ENCODE data around the gene IL1R2. TPM values are rescaled to one million over a fixed set of nuclear protein-coding genes. Genes with fewer than 3 reads are reported as not detected.

IL1R2 gene
- total RNA-seq, 1 donor from 2014 or later: 0.50 TPM

- no peak for DNase-seq (ENCODE audit: low read depth)
- H3K4me3 ChIP-seq (ENCODE audit: low read depth, low read length): no peak overlapping the region
- H3K27me3 ChIP-seq (ENCODE audit: control insufficient read depth, insufficient read depth, low read length): no peaks in the 10 kb centered on the region
- H3K36me3 ChIP-seq (ENCODE audit: control insufficient read depth, insufficient read depth, low read length): no peaks in the 10 kb centered on the region
- no peak for TF ChIP-seq CTCF (IDR thresholded peaks at IDR 0.05; ENCODE audit: insufficient read depth, low read length, poor library complexity, severe bottlenecking)
These were observed 66.6 kb downstream of the IL1R2 start for GRCh38 chr2:102058293-102058833.

DNA sequence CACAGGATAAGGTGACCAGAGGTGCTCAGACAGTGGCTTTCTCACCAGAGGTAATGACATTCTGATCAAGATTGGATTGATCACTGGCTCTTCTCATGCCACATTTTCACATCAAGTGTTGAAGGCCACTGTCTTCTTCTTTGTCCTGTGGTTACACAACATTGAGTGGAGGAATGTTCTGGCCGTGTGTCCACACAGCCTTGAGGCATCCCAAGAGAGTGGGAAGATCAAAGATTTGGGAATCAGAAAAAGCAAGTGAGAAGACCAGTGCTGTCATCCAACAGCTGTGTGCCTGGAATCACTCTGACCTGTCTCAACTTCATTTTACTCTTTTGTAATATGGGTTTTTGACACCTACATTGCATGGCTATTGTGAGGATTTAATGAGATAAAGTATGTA is 67.4 kb downstream of the IL1R2 start:
- no peak for DNase-seq (ENCODE audit: low read depth)
- Histone ChIP-seq H3K27me3 (ENCODE audit: control insufficient read depth, insufficient read depth, low read length) (no peaks in the 10 kb centered on the region), H3K4me3 (ENCODE audit: low read depth, low read length) (no peak overlapping the region), H3K36me3 (ENCODE audit: control insufficient read depth, insufficient read depth, low read length) (no peaks in the 10 kb centered on the region)
- TF ChIP-seq CTCF (IDR thresholded peaks at IDR 0.05; ENCODE audit: insufficient read depth, low read length, poor library complexity, severe bottlenecking): no peak

GRCh38 chr2:102060047-102060446 is 68.3 kb downstream of the IL1R2 start:
- no peak overlapping the region for H3K4me3 ChIP-seq (ENCODE audit: low read depth, low read length)
- H3K27me3 ChIP-seq (ENCODE audit: control insufficient read depth, insufficient read depth, low read length): no peaks in the 10 kb centered on the region
- DNase-seq (ENCODE audit: low read depth): no peak
- no peaks in the 10 kb centered on the region for H3K36me3 ChIP-seq (ENCODE audit: control insufficient read depth, insufficient read depth, low read length)
- TF ChIP-seq CTCF (IDR thresholded peaks at IDR 0.05; ENCODE audit: insufficient read depth, low read length, poor library complexity, severe bottlenecking): no peak

- Histone ChIP-seq H3K27me3 (ENCODE audit: control insufficient read depth, insufficient read depth, low read length) (no peaks in the 10 kb centered on the region), H3K4me3 (ENCODE audit: low read depth, low read length) (no peak overlapping the region), H3K36me3 (ENCODE audit: control insufficient read depth, insufficient read depth, low read length) (peaks cover 2% of the 10 kb centered on the region)
- DNase-seq (ENCODE audit: low read depth): no peak
- no peak for TF ChIP-seq CTCF (IDR thresholded peaks at IDR 0.05; ENCODE audit: insufficient read depth, low read length, poor library complexity, severe bottlenecking)
These were observed 69.0 kb downstream of the IL1R2 start for GRCh38 chr2:102060792-102061191.

GRCh38 chr2:102061286-102061699 is 69.5 kb downstream of the IL1R2 start:
- H3K4me3 ChIP-seq (ENCODE audit: low read depth, low read length): no peak overlapping the region

More at GRCh38 chr2:102061286-102061699, 69.5 kb downstream of the IL1R2 start:
- no peak for TF ChIP-seq CTCF (IDR thresholded peaks at IDR 0.05; ENCODE audit: insufficient read depth, low read length, poor library complexity, severe bottlenecking)
- peaks cover 2% of the 10 kb centered on the region for H3K36me3 ChIP-seq (ENCODE audit: control insufficient read depth, insufficient read depth, low read length)
- H3K27me3 ChIP-seq (ENCODE audit: control insufficient read depth, insufficient read depth, low read length): no peaks in the 10 kb centered on the region
- DNase-seq (ENCODE audit: low read depth): no peak

Data from kidney epithelial cell (primary cell).